ENCODE data around the gene RAET1G. TPM values are rescaled to one million over a fixed set of nuclear protein-coding genes. Genes with fewer than 3 reads are reported as not detected.

RAET1G gene
- total RNA-seq, 2 donors from 2014 or later = 4.4 TPM; not detected in 1

GRCh38 chr6:149867876-149868640 is 54.9 kb downstream of the RAET1G start:
- Histone ChIP-seq H3K27me3 (replicated peaks; ENCODE audit: insufficient read depth) (no peaks in the 10 kb centered on the region), H3K27ac (no peak overlapping the region), H3K36me3 (no peaks in the 10 kb centered on the region), H3K4me3 (no peak overlapping the region), H3K4me1 (replicated peaks) (no peaks in the 10 kb centered on the region), H3K9me3 (no peaks in the 10 kb centered on the region)
- no peak for DNase-seq (ENCODE audit: low spot score)
- intact Hi-C loops (cut with DNase I) = loop anchor here (10.0 kb wide), 2 partner anchors 143 to 303 kb away; partner anchors contain the start of gene GINM1
- TF ChIP-seq POLR2A (IDR thresholded peaks at IDR 0.05) (no peak), CTCF (IDR thresholded peaks at IDR 0.05) (no peak), POLR2AphosphoS5 (IDR thresholded peaks at IDR 0.05) (no peak)
- WGBS = 60% methylated on average over 4 of the region's 4 CpGs

Other genes with a start within 250 kb of the RAET1G start
- 10 to 100 TPM; 28.7 to 44.8 TPM for gene LATS1, start 205.0 kb downstream of the RAET1G start, total RNA-seq
- gene NUP43, start 176.6 kb downstream of the RAET1G start, total RNA-seq = 10 to 100 TPM; 23.6 to 32.9 TPM
- gene PCMT1, start 173.4 kb downstream of the RAET1G start, total RNA-seq = 100 to 1,000 TPM in 1 of 2 donors, 10 to 100 TPM in 1; 77.6 to 114 TPM
- 10 to 100 TPM; 52.7 to 76.3 TPM for gene LRP11, start 58.8 kb downstream of the RAET1G start, total RNA-seq
- gene RAET1E, start 25.0 kb downstream of the RAET1G start, total RNA-seq = under 1 TPM; 0.23 to 0.77 TPM
- gene ULBP2, start 18.9 kb upstream of the RAET1G start, total RNA-seq = under 1 TPM; 0.32 to 0.40 TPM
- gene ULBP1, start 40.8 kb upstream of the RAET1G start, total RNA-seq = 1 to 10 TPM in 1 of 2 donors, not detected in 1; 2.8 TPM
- not detected for gene RAET1L, start 102.4 kb upstream of the RAET1G start, total RNA-seq
- gene ULBP3, start 146.0 kb upstream of the RAET1G start, total RNA-seq = 10 to 100 TPM in 1 of 2 donors, not detected in 1; 28.9 TPM
- gene PPP1R14C, start 219.9 kb upstream of the RAET1G start, total RNA-seq = 10 to 100 TPM in 1 of 2 donors, 1 to 10 TPM in 1; 3.4 to 14.8 TPM